T-helper 17 cell (primary cell): ENCODE data around the gene PCK2. TPM values are rescaled to one million over a fixed set of nuclear protein-coding genes. Genes with fewer than 3 reads are reported as not detected.
A peak's percentile ranks its signal among the peaks of the same experiment; 100 is the strongest.
"Not testable (repeated sequence)": the region's sequence is repeated elsewhere in the genome, so short reads cannot be mapped to it uniquely, and the experiment has no call there.

Source experiments
- ATAC-seq: fragments of 150-1000 bp; cut with Tn5 transposase; 2 replicates; pipeline ENCODE4 v1.10.0; 2021; ENCODE audit warnings: mild to moderate bottlenecking, moderate library complexity
- DNase-seq, 3 donors: peaks; one replicate each; pipeline versions ENCODE4 v3.0.0 to v3.0.0-alpha.2; 2020 to 2021
- H3K9me3 ChIP-seq: one replicate; pipeline ENCODE4 v1.7.0; 2013; ENCODE audit warnings: low read length, mild to moderate bottlenecking; ENCODE audit not compliant: control insufficient read depth, poor library complexity, severe bottlenecking
- H3K27ac Mint-ChIP-seq: one replicate; pipeline ENCODE4 v1.8.0; 2022; ENCODE audit warnings: mild to moderate bottlenecking, moderate library complexity, mixed read lengths
- H3K27me3 Mint-ChIP-seq: one replicate; pipeline ENCODE4 v1.8.0; 2022; ENCODE audit warnings: mixed read lengths
- H3K36me3 Mint-ChIP-seq: one replicate; pipeline ENCODE4 v1.8.0; 2022; ENCODE audit warnings: low read depth, mixed read lengths
- H3K4me1 Mint-ChIP-seq: one replicate; pipeline ENCODE4 v1.8.0; 2022; ENCODE audit warnings: mild to moderate bottlenecking, mixed read lengths
- H3K4me3 Mint-ChIP-seq: one replicate; pipeline ENCODE4 v1.8.0; 2022; ENCODE audit warnings: mild to moderate bottlenecking, moderate library complexity, mixed read lengths
- total RNA-seq, 4 donors: library from RNA in 2 of 4; stranded (reverse) in 2 of 4; gene quantifications; one replicate each; pipeline ENCODE4 v1.2.3 and lab custom pipeline; 2022 to 2026

PCK2 gene
- total RNA-seq, 2 donors from 2014 or later = 14.2 to 15.5 TPM

DNA sequence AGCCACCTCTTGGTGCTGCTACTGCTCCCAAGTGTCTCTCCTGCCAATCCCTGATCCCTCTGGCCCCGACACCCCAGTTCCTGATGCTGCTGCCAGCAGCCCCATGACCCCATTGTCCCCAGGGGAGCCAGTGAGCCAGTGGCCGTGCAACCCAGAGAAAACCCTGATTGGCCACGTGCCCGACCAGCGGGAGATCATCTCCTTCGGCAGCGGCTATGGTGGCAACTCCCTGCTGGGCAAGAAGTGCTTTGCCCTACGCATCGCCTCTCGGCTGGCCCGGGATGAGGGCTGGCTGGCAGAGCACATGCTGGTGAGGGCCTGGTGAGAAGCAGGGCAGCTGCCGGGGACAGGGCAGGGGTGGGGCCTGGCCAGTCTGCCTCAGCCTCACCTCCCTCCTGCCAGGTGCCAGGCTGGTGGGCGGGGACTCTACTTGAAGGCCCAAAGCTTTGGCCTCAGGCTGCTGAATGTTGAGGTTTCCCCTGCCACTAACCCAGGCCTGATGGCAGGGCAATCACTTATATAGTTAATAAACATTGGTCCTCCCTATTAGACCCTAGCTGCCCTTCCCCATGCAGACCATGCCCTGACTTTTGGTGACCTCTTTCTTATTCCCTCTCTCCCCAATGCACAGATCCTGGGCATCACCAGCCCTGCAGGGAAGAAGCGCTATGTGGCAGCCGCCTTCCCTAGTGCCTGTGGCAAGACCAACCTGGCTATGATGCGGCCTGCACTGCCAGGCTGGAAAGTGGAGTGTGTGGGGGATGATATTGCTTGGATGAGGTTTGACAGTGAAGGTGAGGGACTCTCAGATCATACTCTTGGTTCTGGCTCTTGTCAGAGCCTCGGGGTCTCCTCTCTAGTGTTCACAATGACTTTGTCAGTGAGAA, 5.1 kb downstream of the PCK2 start:
- no peaks in the 10 kb centered on the region for H3K27me3 Mint-ChIP-seq
- peak overlapping the region; percentile 45 for H3K27ac Mint-ChIP-seq
- ATAC-seq (no peak), DNase-seq (no peak)
- H3K4me3 Mint-ChIP-seq = no peak overlapping the region
- no peaks in the 10 kb centered on the region for H3K9me3 ChIP-seq
- peaks cover 21% of the 10 kb centered on the region for H3K4me1 Mint-ChIP-seq
- H3K36me3 Mint-ChIP-seq = no peaks in the 10 kb centered on the region

GRCh38 chr14:24100197-24100981, 6.3 kb downstream of the PCK2 start:
- H3K27me3 Mint-ChIP-seq = no peaks in the 10 kb centered on the region
- H3K4me1 Mint-ChIP-seq = peaks cover 13% of the 10 kb centered on the region
- peak overlapping the region; percentile 45 for H3K27ac Mint-ChIP-seq

GRCh38 chr14:24100982-24101494, 6.9 kb downstream of the PCK2 start:
- Mint-ChIP-seq H3K36me3 (no peaks in the 10 kb centered on the region), H3K27ac (no peak overlapping the region), H3K4me1 (peaks cover 8% of the 10 kb centered on the region), H3K4me3 (no peak overlapping the region), H3K27me3 (no peaks in the 10 kb centered on the region)
- no peak for ATAC-seq
- H3K9me3 ChIP-seq = no peaks in the 10 kb centered on the region
- DNase-seq = no peak

More at GRCh38 chr14:24100197-24100981, 6.3 kb downstream of the PCK2 start:
- H3K4me3 Mint-ChIP-seq = no peak overlapping the region
- no peaks in the 10 kb centered on the region for H3K9me3 ChIP-seq
- DNase-seq = no peak
- ATAC-seq = no peak
- no peaks in the 10 kb centered on the region for H3K36me3 Mint-ChIP-seq

- ATAC-seq (no peak), DNase-seq (no peak)
- Mint-ChIP-seq H3K27ac (peak overlapping the region; percentile 19), H3K4me3 (no peak overlapping the region), H3K36me3 (no peaks in the 10 kb centered on the region), H3K4me1 (peaks cover 3% of the 10 kb centered on the region), H3K27me3 (no peaks in the 10 kb centered on the region)
- H3K9me3 ChIP-seq = no peaks in the 10 kb centered on the region
These were observed 8.4 kb downstream of the PCK2 start for GRCh38 chr14:24102357-24103048.

DNA sequence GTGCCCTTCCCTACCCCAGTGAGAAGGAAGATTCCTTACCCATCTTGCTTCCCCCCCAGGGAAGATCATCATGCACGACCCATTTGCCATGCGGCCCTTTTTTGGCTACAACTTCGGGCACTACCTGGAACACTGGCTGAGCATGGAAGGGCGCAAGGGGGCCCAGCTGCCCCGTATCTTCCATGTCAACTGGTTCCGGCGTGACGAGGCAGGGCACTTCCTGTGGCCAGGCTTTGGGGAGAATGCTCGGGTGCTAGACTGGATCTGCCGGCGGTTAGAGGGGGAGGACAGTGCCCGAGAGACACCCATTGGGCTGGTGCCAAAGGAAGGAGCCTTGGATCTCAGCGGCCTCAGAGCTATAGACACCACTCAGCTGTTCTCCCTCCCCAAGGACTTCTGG, 9.3 kb downstream of the PCK2 start:
- no peak for DNase-seq
- Mint-ChIP-seq H3K36me3 (no peaks in the 10 kb centered on the region), H3K27me3 (no peaks in the 10 kb centered on the region), H3K4me1 (peaks cover 3% of the 10 kb centered on the region), H3K27ac (peak overlapping the region; percentile 19), H3K4me3 (no peak overlapping the region)
- H3K9me3 ChIP-seq = no peaks in the 10 kb centered on the region
- no peak for ATAC-seq

- peak overlapping the region; percentile 34 for H3K27ac Mint-ChIP-seq
- not testable (repeated sequence) for H3K27me3 Mint-ChIP-seq, H3K4me3 Mint-ChIP-seq, DNase-seq, ATAC-seq, H3K4me1 Mint-ChIP-seq, H3K36me3 Mint-ChIP-seq, H3K9me3 ChIP-seq
These were observed 11.6 kb downstream of the PCK2 start for GRCh38 chr14:24105609-24106239.

GRCh38 chr14:24106672-24107271, 12.7 kb downstream of the PCK2 start:
- H3K9me3 ChIP-seq = no peaks in the 10 kb centered on the region
- H3K4me3 Mint-ChIP-seq = no peak overlapping the region
- H3K27me3 Mint-ChIP-seq = no peaks in the 10 kb centered on the region
- no peak overlapping the region for H3K27ac Mint-ChIP-seq
- DNase-seq (no peak), ATAC-seq (no peak)
- peaks cover 5% of the 10 kb centered on the region for H3K4me1 Mint-ChIP-seq
- H3K36me3 Mint-ChIP-seq = no peaks in the 10 kb centered on the region

GRCh38 chr14:24108336-24108874, 14.3 kb downstream of the PCK2 start:
- ATAC-seq (no peak), DNase-seq (no peak)
- no peaks in the 10 kb centered on the region for H3K9me3 ChIP-seq
- H3K27ac Mint-ChIP-seq = peak overlapping the region; percentile 90
- H3K4me1 Mint-ChIP-seq = peaks cover 5% of the 10 kb centered on the region
- H3K36me3 Mint-ChIP-seq = no peaks in the 10 kb centered on the region
- H3K4me3 Mint-ChIP-seq = no peak overlapping the region
- no peaks in the 10 kb centered on the region for H3K27me3 Mint-ChIP-seq

GRCh38 chr14:24110060-24110459, 15.9 kb downstream of the PCK2 start:
- H3K9me3 ChIP-seq = no peaks in the 10 kb centered on the region
- H3K36me3 Mint-ChIP-seq = no peaks in the 10 kb centered on the region
- no peaks in the 10 kb centered on the region for H3K27me3 Mint-ChIP-seq
- no peak overlapping the region for H3K4me3 Mint-ChIP-seq
- no peak for ATAC-seq
- no peak for DNase-seq
- peaks cover 8% of the 10 kb centered on the region for H3K4me1 Mint-ChIP-seq
- peak overlapping the region; percentile 29 for H3K27ac Mint-ChIP-seq

GRCh38 chr14:24110523-24110922, 16.4 kb downstream of the PCK2 start:
- DNase-seq = no peak
- Mint-ChIP-seq H3K27me3 (no peaks in the 10 kb centered on the region), H3K4me3 (no peak overlapping the region), H3K36me3 (no peaks in the 10 kb centered on the region), H3K27ac (peak overlapping the region; percentile 29), H3K4me1 (peaks cover 13% of the 10 kb centered on the region)
- ATAC-seq = no peak
- H3K9me3 ChIP-seq = no peaks in the 10 kb centered on the region

DNA sequence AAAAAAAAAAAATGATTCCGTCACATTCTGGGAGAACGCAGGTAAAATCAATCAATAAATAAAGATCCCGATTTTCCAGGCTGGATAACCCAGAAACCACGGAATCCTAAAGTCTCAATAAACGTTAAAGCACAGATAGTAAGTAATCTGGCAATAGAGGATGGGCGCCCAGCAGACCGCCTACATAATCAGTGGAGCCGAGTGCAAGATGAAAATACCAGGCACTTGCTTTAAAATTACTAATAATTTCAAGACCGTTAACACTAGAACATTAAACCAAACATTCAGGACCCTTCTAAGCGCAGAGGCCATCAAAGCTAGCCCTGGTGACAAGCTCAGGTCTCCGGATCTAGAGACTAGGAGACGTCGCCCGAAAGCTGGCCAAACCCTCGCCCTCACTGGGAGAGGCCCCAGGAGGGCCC, 19.3 kb downstream of the PCK2 start:
- peak overlapping the region; percentile 99 for H3K4me3 Mint-ChIP-seq
- ATAC-seq (no peak), DNase-seq (no peak)
- H3K27ac Mint-ChIP-seq = peak overlapping the region; percentile 99
- no peaks in the 10 kb centered on the region for H3K36me3 Mint-ChIP-seq
- no peaks in the 10 kb centered on the region for H3K9me3 ChIP-seq
- peaks cover 31% of the 10 kb centered on the region for H3K4me1 Mint-ChIP-seq
- no peaks in the 10 kb centered on the region for H3K27me3 Mint-ChIP-seq
